Caco-2 (cell line): ENCODE results near the gene PADI6. TPM values are rescaled to one million over a fixed set of nuclear protein-coding genes. Genes with fewer than 3 reads are reported as not detected.
A peak's percentile ranks its signal among the peaks of the same experiment; 100 is the strongest.

Experiments
- BruUV-seq: library from RNA; stranded (reverse); fragments of 400-500 nt; replicated peaks from 2 replicates; lab custom pipeline; 2021; lab: Mats Ljungman, UMichigan
- CTCF ChIA-PET: fragments of 300-600 bp; sonication (Branson Sonifier 250); formaldehyde crosslinking; loops from one replicate; lab custom pipeline; 2022; ENCODE audit warnings: antibody characterized with exemption; lab: Charles Lee
- POLR2A ChIA-PET: fragments of 300-600 bp; sonication (Branson Sonifier 250); formaldehyde crosslinking; loops from one replicate; lab custom pipeline; 2022; ENCODE audit warnings: antibody characterized with exemption; lab: Charles Lee
- DNase-seq, 2 experiments: peaks; one replicate each; pipeline versions ENCODE4 v3.0.0 to v3.0.0-alpha.2; 2020 to 2022
- H3K27me3 ChIP-seq: replicated peaks from 2 replicates; pipeline ENCODE4 v1.6.0; 2011; ENCODE audit warnings: low read length; ENCODE audit not compliant: control insufficient read depth, insufficient read depth
- H3K36me3 ChIP-seq: 2 replicates; pipeline ENCODE4 v1.5.1; 2011; ENCODE audit warnings: low read length; ENCODE audit not compliant: control insufficient read depth, insufficient read depth
- H3K4me1 ChIP-seq: fragments of 250-450 bp; sonication (Bioruptor Pico); 2 replicates; pipeline ENCODE4 v1.5.1; 2020; ENCODE audit warnings: mild to moderate bottlenecking
- H3K4me3 ChIP-seq: 2 replicates; pipeline ENCODE4 v1.5.1; 2011; ENCODE audit warnings: low read depth, mild to moderate bottlenecking, control low read depth, low read length
- H3K9me3 ChIP-seq: fragments of 250-450 bp; sonication (Bioruptor Pico); 2 replicates; pipeline ENCODE4 v1.5.1; 2020; ENCODE audit warnings: mild to moderate bottlenecking, moderate library complexity
- H3K27ac Mint-ChIP-seq: one replicate; pipeline ENCODE4 v1.8.0; 2022; ENCODE audit warnings: mixed read lengths; ENCODE audit not compliant: unreplicated experiment
- H3K27me3 Mint-ChIP-seq: one replicate; pipeline ENCODE4 v1.8.0; 2022; ENCODE audit warnings: mixed read lengths; ENCODE audit not compliant: insufficient read depth, unreplicated experiment
- H3K36me3 Mint-ChIP-seq: one replicate; pipeline ENCODE4 v1.8.0; 2022; ENCODE audit warnings: mild to moderate bottlenecking, mixed read lengths; ENCODE audit not compliant: insufficient read depth, unreplicated experiment
- H3K4me1 Mint-ChIP-seq: one replicate; pipeline ENCODE4 v1.8.0; 2022; ENCODE audit warnings: low read depth, mixed read lengths; ENCODE audit not compliant: unreplicated experiment
- H3K4me3 Mint-ChIP-seq: one replicate; pipeline ENCODE4 v1.8.0; 2022; ENCODE audit warnings: mild to moderate bottlenecking, moderate library complexity, mixed read lengths; ENCODE audit not compliant: unreplicated experiment
- H3K9me3 Mint-ChIP-seq: one replicate; pipeline ENCODE4 v1.8.0; 2022; ENCODE audit warnings: mixed read lengths; ENCODE audit not compliant: unreplicated experiment
- intact Hi-C: fragments of 100-400 bp; cut with micrococcal nuclease; formaldehyde crosslinking; loops from one replicate; pipeline ENCODE4 v1.10.0; 2022; ENCODE audit not compliant: unreplicated experiment
- total RNA-seq: library from RNA; stranded (reverse); gene quantifications from 2 replicates; pipeline ENCODE4 v1.2.3, GENCODE V29; 2022
- TF ChIP-seq, protein P1 (sequence below), 2 experiments: fragments of 200-600 bp in 1 of 2; IDR thresholded peaks; 1 replicate in 1 of 2; 2 replicates in 1 of 2; pipeline versions ENCODE4 v1.5.1 to v1.8.0; 2011 to 2022; ENCODE audit warnings: antibody characterized with exemption in 1 of 2, control low read depth in 1 of 2, inconsistent platforms in 1 of 2, low read depth in 1 of 2, low read length in 1 of 2, mild to moderate bottlenecking in 1 of 2, moderate library complexity in 1 of 2; ENCODE audit not compliant: insufficient read depth in 1 of 2, severe bottlenecking in 1 of 2, unreplicated experiment in 1 of 2

Gene PADI6
- total RNA-seq, 1 experiment from 2014 or later: not detected

DNA sequence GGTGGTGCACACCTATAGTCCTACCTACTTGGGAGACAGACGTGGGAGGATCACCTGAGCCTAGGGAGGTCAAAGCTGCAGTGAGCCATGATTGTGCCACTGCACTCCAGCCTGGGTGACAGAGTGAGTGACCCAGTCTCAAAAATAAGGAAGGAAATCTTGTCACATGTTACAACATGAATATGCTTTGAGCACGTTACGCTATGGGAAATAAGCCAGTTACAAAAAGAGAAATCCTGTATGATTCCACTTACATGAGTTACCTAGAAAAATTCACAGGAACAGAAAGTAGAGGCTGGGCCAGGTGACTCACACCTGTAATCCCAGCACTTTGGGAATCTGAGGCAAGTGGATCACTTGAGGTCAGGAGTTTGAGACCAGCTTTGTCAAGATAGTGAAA lies 6.7 kb upstream of the PADI6 start:
- DNase-seq: no peak
- intact Hi-C loops: no loop called here
- TF ChIP-seq, protein P1, sequence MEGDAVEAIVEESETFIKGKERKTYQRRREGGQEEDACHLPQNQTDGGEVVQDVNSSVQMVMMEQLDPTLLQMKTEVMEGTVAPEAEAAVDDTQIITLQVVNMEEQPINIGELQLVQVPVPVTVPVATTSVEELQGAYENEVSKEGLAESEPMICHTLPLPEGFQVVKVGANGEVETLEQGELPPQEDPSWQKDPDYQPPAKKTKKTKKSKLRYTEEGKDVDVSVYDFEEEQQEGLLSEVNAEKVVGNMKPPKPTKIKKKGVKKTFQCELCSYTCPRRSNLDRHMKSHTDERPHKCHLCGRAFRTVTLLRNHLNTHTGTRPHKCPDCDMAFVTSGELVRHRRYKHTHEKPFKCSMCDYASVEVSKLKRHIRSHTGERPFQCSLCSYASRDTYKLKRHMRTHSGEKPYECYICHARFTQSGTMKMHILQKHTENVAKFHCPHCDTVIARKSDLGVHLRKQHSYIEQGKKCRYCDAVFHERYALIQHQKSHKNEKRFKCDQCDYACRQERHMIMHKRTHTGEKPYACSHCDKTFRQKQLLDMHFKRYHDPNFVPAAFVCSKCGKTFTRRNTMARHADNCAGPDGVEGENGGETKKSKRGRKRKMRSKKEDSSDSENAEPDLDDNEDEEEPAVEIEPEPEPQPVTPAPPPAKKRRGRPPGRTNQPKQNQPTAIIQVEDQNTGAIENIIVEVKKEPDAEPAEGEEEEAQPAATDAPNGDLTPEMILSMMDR (IDR thresholded peaks at IDR 0.05; ENCODE audit: insufficient read depth in 1 of 2, low read depth in 1 of 2, low read length in 1 of 2, severe bottlenecking in 1 of 2, unreplicated experiment in 1 of 2): no peak
- no peak overlapping the region for H3K4me3 ChIP-seq
- CTCF ChIA-PET: no interaction called here
- no peaks in the 10 kb centered on the region for H3K9me3 Mint-ChIP-seq
- H3K36me3 ChIP-seq: no peaks in the 10 kb centered on the region
- BruUV-seq: no TSS peak
- H3K4me1 Mint-ChIP-seq: no peaks in the 10 kb centered on the region
- POLR2A ChIA-PET: no interaction called here
- H3K36me3 Mint-ChIP-seq: no peaks in the 10 kb centered on the region
- no peaks in the 10 kb centered on the region for H3K4me1 ChIP-seq
- peaks cover 11% of the 10 kb centered on the region for H3K27me3 Mint-ChIP-seq
- no peak overlapping the region for H3K27ac Mint-ChIP-seq
- H3K9me3 ChIP-seq: no peaks in the 10 kb centered on the region
- H3K27me3 ChIP-seq: no peaks in the 10 kb centered on the region
- H3K4me3 Mint-ChIP-seq: no peak overlapping the region

DNA sequence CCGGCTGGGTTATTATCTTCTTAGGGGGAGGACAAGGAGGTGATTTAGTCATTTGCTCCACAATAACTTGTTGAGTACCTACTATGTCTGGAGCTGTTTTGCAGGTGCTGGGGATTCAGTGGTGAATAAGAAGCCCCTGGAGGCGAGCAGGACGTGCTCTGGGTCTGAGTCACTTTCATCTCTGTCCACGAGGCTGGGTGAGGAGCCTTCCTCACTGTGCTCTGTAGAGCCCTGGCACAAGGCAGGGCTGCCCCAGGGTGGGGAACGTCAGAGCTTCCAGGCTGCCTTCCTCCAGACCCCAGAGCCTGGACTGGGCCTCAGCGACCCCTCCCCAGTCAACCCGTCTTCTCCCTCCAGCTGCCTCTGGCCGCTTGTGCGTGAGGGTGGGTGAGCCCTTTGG lies 2.5 kb upstream of the PADI6 start:
- H3K27me3 ChIP-seq: no peaks in the 10 kb centered on the region
- intact Hi-C loops: no loop called here
- Mint-ChIP-seq H3K36me3 (no peaks in the 10 kb centered on the region), H3K4me1 (no peaks in the 10 kb centered on the region), H3K9me3 (no peaks in the 10 kb centered on the region), H3K27me3 (peaks cover 9% of the 10 kb centered on the region), H3K27ac (no peak overlapping the region), H3K4me3 (no peak overlapping the region)
- POLR2A ChIA-PET: no interaction called here
- CTCF ChIA-PET: no interaction called here
- H3K36me3 ChIP-seq: no peaks in the 10 kb centered on the region
- H3K4me1 ChIP-seq: no peaks in the 10 kb centered on the region
- TF ChIP-seq, protein P1 (IDR thresholded peaks at IDR 0.05; ENCODE audit: insufficient read depth in 1 of 2, low read depth in 1 of 2, low read length in 1 of 2, severe bottlenecking in 1 of 2, unreplicated experiment in 1 of 2): no peak
- H3K4me3 ChIP-seq: no peak overlapping the region
- BruUV-seq: no TSS peak
- no peak for DNase-seq
- no peaks in the 10 kb centered on the region for H3K9me3 ChIP-seq

DNA sequence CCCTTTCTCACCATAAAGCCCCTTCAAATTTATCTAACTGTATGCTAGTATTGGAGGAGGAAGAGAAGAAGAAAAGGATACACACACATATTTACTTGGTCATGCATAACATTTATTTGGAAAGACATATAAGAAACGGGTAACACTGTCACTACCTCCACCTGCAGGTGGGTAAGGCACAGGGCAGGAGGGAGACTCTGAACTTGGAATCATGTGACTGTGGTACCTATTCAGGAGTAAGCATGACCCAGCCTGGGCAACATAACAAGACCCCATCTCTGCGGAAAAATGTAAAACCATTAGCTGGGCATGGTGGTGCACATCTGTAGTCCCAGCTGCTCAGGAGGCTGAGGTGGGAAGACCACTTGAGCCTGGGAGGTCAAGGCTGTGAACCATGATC lies 1.4 kb upstream of the PADI6 start:
- Mint-ChIP-seq H3K4me1 (no peaks in the 10 kb centered on the region), H3K4me3 (no peak overlapping the region), H3K27me3 (peaks cover 9% of the 10 kb centered on the region), H3K9me3 (no peaks in the 10 kb centered on the region), H3K27ac (no peak overlapping the region), H3K36me3 (no peaks in the 10 kb centered on the region)
- TF ChIP-seq, protein P1 (IDR thresholded peaks at IDR 0.05; ENCODE audit: insufficient read depth in 1 of 2, low read depth in 1 of 2, low read length in 1 of 2, severe bottlenecking in 1 of 2, unreplicated experiment in 1 of 2): peak; percentile 27 to 38
- intact Hi-C loops: no loop called here
- H3K27me3 ChIP-seq: no peaks in the 10 kb centered on the region
- H3K9me3 ChIP-seq: no peaks in the 10 kb centered on the region
- H3K4me1 ChIP-seq: no peaks in the 10 kb centered on the region
- ChIA-PET CTCF (no interaction called here), POLR2A (interaction anchor here (0.7 kb wide), 1 partner anchor 21 kb away, joined by 4 read pairs; no protein-coding TSS in a partner anchor)
- DNase-seq: no peak
- BruUV-seq: no TSS peak
- H3K4me3 ChIP-seq: no peak overlapping the region
- H3K36me3 ChIP-seq: no peaks in the 10 kb centered on the region
